SKM-1 (cell line): Measurements from ENCODE around the gene UGT1A9.
"Not testable (repeated sequence)": the region's sequence is repeated elsewhere in the genome, so short reads cannot be mapped to it uniquely, and the experiment has no call there.

Source experiments
- DNase-seq: peaks from one replicate; lab custom pipeline; 2025; ENCODE audit not compliant: unreplicated experiment; lab: John Stamatoyannopoulos, UW

Gene UGT1A9

DNA sequence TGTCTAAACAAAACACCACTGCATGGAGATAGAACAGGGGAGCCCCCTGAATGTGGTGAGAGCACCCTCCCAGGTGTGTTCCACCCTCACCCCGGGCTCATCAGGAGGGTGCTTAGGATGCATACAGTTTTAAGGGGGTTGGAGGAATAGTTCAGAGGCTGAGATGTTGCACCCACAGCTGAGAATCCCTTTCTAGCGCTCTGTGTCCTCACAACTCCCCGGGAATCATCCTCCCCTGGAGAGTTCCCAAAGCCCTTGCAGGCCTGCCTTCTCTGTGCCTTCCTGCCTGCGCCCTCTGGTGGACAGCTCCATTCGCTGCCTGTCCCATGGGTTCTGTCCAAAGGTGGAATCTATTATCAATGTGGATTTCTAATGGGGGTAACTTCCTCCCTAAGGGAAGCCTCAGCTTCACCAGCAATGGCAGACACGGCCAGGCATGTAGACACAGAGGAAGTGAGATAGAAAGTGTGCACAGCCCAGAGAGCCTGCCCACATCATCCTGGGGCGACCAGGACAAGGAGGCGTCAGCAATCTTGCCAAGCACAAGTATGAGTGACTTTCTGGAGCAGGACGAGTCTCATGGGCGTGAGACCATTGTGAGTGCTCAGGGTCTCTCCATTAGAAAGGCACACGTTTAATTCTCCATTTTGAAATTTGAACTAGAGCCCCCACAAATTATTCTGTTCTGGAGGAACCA is 39.8 kb downstream of the UGT1A9 start:
- DNase-seq: peak; percentile 24

DNA sequence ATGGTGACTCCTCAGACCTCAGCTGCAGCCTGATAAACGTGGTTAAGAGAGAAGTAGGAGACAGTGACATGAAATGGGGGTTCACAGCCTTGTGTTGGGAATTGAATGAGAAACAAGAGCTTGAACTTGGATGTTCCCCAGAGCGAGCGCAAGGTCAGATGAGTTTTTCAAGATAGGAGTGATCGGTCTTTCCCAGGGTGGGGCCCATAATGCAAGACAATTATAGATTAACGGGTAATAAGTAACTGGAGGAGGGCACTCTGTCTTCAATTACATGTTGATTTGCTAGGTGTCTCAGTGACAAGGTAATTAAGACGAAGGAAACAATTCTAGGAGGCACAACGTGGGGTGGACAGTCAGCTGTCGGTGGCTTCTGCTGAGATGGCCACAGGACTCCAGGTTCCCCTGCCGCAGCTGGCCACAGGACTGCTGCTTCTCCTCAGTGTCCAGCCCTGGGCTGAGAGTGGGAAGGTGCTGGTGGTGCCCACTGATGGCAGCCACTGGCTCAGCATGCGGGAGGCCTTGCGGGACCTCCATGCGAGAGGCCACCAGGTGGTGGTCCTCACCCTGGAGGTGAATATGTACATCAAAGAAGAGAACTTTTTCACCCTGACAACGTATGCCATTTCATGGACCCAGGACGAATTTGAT is 41.0 kb downstream of the UGT1A9 start, which contains the start of gene UGT1A5:
TSS of gene UGT1A5 (plus strand) at position 297 of the 651 bp plus-strand sequence. CDS start at position 382, 85 bp downstream.
- DNase-seq: no peak

DNA sequence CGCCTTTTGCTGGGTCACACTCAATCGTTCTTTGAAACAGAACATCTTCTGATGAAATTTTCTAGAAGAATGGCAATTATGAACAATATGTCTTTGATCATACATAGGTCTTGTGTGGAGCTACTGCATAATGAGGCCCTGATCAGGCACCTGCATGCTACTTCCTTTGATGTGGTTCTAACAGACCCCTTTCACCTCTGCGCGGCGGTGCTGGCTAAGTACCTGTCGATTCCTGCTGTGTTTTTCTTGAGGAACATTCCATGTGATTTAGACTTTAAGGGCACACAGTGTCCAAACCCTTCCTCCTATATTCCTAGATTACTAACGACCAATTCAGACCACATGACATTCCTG is 41.5 kb downstream of the UGT1A9 start:
- no peak for DNase-seq

DNA sequence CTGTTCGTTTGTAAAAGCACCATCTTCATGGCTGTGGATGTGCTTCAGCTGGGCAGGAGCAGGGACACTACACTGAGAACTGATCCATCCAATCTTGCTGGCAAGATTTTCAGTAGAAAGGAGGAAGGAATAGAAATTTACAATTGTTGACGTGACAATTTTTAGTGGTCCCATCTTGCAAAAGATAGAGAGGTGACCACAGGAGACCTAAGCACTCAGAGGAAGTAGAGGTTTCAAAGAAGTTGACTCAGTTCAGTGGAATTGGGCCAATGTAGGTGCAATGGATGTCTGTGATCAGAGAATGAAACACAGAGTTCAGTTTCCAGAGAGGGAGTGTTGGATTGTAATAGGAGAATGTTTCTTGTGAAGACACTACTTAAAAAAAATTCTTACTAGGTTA is 42.4 kb downstream of the UGT1A9 start:
- no peak for DNase-seq

DNA sequence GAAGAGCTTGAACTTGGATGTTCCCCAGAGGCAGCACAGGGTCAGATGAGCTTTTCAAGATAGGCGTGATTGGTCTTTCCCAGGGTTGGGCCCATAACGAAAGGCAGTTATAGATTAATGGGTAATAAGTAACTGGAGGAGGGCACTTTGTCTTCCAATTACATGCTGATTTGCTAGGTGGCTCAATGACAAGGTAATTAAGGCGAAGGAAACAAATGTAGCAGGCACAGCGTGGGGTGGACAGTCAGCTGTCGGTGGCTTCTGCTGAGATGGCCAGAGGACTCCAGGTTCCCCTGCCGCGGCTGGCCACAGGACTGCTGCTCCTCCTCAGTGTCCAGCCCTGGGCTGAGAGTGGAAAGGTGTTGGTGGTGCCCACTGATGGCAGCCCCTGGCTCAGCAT is 46.9 kb downstream of the UGT1A9 start, which contains the start of gene UGT1A4:
TSS of gene UGT1A4 (plus strand) at position 185 of the 400 bp plus-strand sequence. CDS start at position 270, 85 bp downstream.
- no peak for DNase-seq

DNA sequence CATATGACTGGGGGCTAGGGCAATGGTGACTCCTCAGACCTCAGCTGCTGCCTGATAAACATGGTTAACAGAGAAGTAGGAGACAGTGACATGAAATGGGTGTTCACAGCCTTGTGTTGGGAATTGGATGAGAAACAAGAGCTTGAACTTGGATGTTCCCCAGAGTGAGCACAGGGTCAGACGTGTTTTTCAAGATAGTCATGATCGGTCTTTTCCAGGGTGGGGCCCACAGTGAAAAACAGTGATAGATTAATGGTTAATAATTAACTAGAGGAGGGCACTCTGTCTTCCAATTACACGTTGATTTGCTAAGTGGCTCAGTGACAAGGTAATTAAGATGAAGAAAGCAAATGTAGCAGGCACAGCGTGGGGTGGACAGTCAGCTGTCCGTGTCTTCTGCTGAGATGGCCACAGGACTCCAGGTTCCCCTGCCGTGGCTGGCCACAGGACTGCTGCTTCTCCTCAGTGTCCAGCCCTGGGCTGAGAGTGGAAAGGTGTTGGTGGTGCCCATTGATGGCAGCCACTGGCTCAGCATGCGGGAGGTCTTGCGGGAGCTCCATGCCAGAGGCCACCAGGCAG is 57.1 kb downstream of the UGT1A9 start, which contains the start of gene UGT1A3:
TSS of gene UGT1A3 (plus strand) at position 320 of the 579 bp plus-strand sequence. CDS start at position 405, 85 bp downstream.
- DNase-seq: no peak

DNA sequence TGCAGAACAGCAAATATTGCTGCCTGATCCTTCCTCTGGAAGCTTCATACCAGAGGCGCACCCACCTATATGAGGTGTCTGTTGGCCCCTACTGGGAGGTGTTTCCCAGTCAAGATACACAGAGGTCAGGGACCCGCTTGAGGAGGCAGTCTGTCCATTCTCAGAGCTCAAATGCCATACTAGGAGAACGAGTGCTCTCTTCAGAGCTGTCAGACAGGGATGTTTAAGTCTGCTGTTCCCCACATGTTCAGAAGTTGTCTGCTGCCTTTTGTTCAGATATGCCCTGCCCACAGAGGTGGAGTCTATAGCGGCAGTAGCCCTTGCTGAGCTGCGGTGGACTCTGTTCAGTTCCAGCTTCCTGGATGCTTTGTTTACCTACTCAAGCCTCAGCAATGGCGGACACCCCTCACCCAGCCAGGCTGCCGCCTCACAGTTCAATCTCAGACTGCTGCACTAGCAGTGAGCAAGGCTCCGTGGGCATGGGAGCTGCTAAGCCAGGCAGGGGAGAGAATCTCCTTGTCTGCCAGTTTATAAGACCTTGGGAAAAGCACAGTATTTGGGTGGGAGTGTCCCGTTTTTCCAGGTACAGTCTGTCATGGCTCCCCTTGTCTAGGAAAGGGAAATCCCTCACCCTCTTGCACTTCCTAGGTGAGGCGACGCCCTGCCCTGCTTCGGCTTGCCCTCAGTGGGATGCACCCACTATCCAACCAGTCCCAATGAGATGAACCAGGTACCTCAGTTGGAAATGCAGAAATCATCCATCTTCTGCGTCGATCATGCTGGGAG is 65.4 kb downstream of the UGT1A9 start:
- not testable (repeated sequence) for DNase-seq

DNA sequence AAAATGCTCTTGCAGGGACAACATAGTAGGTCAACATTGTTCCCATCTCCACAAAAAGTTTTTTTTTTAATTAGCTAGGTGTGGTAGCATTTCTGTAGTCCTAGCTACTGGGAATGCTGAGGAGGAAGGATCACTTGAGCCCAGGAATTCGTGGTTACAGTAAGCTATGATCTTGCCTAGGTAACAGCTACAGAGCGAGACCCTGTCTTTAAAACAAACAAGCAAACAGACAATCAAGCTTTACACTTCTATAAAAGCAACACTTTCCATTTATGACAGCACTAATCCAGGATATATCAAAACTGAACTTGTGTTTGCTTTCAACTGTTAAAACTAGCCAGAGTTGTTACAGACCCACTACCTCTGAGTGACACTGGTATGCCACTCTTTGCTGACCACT is 69.2 kb downstream of the UGT1A9 start:
- no peak for DNase-seq

DNA sequence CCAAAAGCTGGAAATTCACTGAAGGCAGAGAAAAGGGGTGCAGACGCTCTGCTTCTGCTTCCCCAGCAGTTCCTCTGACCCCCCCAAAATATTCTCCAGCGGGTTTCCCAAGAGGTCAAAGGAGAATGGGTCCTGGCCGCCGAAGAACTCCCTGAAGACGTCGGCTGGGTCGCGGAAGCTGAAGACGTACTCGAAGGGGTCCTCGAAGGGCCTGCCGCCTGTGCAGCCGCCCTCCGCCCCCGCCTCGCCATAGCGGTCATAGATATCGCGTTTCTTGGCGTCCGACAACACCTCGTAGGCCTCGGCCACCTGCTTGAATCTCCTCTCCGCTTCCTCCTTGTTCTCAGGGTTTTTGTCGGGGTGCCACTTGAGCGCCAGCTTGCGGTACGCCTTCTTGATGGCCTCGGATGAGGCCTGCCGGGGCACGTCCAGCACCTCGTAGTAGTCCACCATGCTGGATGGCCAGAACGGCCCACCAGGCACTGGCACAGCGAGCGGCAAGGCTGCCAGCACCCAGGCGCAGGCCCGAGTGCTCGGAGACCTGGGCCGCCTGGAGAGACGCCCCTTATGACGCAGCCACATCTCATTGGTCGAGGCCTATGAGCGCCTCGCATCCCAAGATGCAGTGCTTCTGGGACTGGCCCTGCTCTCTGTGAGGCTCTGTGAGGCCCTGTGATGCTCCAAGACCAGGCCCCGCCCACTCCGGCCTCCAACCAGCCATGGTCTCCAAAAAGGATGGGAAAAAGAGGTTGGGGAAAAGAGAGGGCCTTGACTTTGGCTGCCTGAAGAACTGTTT is 72.0 kb downstream of the UGT1A9 start:
- DNase-seq: no peak

DNA sequence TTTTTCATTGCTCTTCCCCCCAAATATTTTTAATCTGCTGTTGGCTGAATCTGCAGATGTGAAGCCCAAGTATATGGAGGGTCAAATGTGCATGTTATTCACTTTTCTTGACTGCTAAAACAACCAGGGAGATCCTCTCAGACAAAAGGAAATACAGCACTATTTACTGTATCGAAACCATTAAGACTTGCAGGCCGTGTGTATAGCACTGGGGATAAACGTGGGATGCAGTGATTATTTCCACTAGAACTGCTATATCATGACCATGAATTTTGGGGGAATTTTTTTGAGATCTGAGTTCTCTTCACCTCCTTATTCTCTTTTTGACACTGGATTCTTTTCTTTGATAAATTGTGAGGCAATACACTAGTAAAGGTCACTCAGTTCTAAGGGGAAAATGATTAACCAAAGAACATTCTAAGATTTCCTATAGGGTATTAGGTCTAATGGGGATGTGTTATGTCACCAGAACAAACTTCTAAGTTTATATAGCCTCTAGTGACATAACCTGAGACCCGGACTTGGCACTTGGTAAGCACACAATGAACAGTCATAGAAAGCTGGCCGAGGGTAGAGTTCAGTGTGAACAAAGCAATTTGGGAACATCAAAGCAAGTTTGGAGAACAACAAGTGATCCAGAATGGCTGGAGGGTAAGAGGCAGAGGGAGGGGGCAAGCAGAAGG is 73.5 kb downstream of the UGT1A9 start:
- DNase-seq: no peak

DNA sequence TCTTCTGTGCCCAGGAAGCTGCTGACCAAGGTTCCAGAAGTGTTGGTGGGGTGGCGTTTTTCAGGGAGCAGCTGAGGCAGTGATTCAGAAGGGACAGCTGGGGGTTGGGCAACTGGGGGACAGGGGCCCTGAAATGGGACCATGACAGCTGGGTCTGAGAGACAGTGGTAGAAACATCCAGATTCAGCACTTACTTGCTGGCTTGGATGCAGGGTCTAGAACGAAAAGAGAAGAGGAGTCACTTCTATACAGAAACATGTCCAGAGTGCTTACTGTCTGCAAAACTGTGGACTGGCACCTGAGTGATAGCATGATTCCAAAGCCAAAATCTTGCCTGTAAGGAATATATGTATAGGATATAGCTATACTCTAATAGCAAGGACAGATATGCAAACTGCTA is 74.1 kb downstream of the UGT1A9 start:
- not testable (repeated sequence) for DNase-seq

DNA sequence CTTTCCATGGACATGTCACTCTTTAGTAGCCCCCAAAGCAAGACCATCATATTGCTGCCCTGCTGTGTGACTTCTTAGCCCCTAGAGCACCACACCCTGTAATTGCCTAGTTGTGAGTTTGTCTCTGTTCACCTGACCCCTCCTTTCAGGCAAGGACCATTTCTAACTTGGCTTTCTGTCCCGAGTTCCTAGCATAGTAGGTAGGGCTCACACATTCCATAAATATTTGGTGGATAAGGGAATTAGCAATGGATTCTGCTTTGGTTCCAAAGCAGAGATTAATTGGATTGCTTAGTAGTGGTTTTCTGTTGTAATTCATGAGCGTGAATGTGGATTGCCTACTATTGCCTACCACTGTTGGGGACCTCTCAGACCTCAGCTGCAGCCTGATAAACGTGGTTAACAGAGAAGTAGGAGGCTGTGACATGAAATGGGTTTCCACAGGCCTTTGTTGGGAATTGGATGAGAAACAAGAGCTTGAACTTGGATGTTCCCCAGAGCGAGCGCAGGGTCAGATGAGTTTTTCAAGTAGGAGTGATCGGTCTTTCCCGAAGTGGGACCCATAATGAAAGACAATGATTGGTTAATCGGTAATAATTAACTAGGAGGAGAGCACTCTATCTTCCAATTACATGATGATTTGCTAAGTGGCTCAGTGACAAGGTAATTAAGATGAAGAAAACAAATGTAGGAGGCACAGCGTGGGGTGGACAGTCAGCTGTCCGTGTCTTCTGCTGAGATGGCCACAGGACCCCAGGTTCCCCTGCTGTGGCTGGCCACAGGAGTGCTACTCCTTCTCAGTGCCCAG is 75.0 kb downstream of the UGT1A9 start:
- no peak for DNase-seq

DNA sequence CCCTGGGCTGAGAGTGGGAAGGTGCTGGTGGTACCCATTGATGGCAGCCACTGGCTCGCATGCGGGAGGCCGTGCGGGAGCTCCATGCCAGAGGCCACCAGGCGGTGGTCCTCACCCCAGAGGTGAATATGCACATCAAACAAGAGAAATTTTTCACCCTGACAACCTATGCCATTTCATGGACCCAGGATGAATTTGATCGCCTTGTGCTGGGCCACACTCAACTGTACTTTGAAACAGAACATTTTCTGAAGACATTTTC is 75.5 kb downstream of the UGT1A9 start:
- DNase-seq: no peak

DNA sequence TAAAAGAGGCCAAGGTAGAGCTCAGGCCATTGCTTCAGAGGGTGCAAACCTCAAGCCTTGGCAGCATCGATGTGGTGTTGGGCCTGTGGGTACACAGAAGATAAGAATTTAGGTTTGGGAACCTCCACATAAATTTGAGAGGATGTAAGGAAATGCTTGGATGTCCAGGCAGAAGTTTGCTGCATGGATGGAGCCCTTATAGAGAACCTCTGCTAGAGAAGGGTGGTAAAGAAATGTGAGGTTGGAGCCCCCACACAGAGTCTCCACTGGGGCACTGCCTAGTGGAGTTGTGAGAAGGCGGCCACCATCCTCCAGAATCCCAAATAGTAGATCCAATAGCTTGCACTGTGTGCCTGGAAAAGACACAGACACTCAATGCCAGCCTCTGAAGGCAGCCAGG is 79.0 kb downstream of the UGT1A9 start:
- DNase-seq: not testable (repeated sequence)

DNA sequence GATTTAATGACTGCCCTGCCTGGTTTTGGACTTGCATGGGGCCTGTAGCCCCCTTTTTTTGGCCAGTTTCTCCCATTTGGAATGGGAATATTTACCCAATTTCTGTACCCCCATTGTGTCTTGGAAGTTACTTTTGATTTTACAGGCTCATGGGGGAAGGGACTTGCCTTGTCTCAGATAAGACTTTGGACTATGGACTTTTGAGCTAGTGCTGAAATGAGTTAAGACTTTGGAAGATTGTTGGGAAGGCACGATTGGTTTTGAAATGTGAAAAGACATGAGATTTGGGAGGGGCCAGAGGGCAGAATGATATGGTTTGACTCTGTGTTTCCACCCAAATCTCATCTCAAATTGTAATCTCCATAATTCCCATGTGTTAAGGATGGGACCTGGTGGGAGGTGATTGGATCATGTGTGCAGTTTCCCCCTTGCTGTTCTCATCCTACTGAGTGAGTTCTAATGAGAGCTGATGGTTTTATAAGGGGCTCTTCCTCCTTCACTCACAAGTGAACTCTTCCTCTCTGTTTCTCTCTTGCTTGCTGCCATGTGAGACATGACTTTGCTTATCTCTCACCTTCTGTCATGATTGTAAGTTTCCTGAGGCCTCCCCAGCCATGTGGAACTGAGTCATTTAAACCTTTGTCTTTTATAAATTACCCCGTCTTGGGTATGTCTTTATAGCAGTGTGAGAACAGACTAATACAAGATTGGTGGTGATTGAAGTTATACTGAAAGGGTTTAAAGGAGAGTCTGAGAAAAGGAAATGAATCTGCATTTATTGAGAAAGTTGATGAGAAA is 79.7 kb downstream of the UGT1A9 start:
- DNase-seq: not testable (repeated sequence)

DNA sequence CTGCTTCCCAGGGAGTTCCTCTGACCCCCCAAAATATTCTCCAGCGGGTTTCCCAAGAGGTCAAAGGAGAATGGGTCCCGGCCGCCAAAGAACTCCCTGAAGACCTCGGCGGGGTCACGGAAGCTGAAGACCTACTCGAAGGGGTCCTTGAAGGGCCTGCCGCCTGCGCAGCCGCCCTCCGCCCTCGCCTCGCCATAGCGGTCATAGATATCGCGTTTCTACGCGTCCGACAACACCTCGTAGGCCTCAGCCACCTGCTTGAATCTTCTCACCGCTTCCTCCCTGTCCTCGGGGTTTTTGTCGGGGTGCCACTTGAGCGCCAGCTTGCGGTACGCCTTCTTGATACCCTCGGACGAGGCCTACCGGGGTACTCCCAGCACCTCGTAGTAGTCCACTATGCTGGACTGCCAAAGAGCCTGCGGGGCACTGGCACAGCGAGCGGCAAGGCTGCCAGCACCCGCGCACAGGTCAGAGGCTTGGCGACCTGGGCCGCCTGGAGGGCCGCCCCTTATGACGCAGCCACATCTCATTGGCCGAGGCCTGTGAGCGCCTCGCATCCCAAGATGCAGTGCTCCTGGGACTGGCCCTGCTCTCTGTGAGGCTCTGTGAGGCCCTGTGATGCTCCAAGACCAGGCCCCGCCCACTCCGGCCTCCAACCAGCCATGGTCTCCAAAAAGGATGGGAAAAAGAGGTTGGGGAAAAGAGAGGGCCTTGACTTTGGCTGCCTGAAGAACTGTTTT is 83.3 kb downstream of the UGT1A9 start:
- DNase-seq: no peak

DNA sequence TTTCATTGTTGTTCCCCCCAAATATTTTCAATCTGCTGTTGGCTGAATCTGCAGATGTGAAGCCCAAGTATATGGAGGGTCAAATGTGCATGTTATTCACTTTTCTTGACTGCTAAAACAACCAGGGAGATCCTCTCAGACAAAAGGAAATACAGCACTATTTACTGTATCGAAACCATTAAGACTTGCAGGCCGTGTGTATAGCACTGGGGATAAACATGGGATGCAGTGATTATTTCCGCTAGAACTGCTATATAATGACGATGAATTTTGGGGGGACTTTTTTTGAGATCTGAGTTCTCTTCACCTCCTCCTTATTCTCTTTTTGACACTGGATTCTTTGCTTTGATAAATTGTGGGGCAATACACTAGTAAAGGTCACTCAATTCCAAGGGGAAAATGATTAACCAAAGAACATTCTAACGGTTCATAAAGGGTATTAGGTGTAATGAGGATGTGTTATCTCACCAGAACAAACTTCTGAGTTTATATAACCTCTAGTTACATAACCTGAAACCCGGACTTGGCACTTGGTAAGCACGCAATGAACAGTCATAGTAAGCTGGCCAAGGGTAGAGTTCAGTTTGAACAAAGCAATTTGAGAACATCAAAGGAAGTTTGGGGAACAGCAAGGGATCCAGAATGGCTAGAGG is 84.9 kb downstream of the UGT1A9 start:
- no peak for DNase-seq
